ENCODE measurements around the gene SYNDIG1.

The SYNDIG1 gene

DNA sequence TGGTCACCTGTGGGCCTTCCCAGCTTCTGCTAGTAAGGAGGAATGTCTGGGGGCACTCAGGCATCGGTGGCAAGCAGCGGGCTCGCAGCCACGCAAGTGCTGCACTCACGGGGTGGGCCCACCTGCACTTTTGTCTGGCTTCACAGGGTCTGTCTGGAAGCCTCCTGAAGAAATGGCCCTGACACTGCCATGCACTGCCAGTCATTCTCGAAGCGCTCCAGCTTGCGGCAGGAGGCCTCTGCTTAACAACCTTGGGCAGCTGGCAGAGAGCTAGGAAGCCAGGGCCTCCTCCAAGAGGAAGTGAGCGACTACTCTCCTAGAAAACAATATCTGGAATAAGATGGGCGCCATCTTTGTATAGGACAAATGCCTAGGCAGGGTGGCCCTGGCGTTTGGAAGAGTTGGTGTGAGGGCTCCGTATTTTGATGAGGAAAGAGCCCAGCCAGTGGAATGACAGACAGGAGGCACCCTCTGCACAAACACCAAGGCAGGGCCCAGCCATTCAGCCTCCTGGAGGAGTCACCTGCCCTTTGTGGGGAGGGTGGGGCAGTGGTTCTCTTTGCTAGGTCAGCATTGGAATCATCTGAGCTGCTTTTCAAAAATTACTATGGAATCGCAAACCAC lies 113.9 kb downstream of the SYNDIG1 start:
- DNase-seq (ENCODE audit: low read depth in 2 of 2): no peak

DNA sequence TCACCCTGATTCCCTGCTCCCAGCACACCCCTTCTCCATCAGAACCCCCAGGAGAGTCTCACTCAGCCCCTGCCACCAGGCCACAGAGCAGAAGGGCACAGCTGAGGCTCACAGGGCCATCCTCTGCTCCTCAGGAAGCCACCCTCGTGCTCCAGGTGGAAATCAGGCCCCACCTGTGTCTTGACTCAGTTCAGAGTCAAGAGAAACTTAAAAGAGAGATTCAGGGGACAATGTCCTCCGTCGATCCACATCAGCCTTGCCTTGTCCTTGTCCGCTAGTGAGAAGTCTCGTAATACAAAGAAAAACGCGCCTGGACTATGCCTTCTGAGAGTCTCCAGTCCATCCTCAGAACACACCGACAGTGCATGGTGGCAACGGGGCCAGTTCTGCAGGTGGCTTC lies 114.6 kb downstream of the SYNDIG1 start:
- no peak for DNase-seq (ENCODE audit: low read depth in 2 of 2)

DNA sequence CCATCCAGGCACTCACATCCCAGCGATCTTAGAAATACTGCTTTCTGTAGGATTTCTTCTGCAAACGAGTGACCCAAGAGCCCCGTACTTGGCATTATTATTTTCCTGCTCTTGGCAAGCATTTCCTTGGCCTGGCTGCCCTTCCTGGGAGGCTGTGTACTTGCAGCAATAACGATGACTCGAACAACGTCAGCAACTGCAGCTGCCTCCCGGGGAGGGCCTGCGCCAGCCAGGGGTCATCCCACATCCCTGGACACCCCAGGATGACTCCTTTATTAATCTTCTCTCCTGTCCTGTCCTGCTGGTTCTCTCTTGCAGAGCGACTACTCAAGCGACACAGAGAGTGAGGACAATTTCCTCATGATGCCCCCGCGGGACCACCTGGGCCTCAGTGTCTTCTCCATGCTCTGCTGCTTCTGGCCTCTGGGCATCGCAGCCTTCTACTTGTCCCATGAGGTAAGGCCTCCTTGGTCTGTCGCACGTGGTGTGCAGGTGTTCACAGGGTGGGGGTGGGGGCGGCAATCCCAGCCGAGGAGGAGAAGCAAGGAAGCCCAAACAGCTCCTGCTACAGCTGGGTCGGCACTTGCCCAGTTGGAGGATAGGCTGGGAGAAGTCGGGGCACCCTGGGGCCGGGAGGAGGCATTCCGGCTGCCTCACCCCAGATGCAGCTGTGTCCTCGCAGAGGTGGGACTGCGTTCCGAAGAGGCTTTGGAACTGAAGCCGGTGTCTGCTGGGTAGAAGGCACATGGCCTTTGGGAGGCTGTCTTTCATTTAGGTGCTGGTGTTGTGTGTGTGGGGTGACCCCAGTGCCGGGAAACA lies 115.3 kb downstream of the SYNDIG1 start:
- no peak for DNase-seq (ENCODE audit: low read depth in 2 of 2)

DNA sequence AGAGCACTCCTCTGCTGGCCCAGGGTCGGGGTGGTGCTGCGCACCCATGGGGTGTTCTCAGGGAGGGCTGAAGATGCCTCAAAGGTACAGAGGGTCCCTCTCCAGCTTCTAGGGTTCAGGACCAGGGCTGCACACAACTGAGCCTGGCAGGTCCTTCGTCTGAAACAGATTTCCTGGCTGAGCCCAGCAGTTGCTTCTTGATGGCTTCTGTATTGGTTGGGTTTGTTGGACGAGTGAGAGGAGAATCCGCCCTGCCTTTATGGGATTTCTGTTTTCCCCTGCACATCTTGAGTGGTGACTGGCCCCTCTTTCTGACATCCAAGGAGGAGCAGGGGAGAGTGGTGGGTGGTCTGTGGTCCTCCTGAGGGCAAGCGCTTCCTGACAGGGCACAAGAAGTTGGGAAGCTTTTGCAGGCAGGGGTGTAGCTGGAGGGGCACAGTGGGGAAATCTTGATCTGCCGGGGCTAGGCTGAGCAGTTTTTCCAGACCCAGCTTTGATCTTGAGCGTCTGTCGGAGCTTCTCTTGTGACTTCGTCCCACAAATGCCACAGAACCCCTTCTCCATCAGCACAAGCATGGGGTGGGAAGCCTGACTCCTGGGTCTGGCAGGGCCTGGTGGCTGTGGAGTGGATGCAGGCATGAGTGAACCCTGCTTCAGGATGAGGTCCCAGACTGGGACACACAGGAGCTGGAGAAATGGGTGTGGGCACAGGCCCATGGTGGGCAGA lies 116.5 kb downstream of the SYNDIG1 start:
- DNase-seq (ENCODE audit: low read depth in 2 of 2): no peak

DNA sequence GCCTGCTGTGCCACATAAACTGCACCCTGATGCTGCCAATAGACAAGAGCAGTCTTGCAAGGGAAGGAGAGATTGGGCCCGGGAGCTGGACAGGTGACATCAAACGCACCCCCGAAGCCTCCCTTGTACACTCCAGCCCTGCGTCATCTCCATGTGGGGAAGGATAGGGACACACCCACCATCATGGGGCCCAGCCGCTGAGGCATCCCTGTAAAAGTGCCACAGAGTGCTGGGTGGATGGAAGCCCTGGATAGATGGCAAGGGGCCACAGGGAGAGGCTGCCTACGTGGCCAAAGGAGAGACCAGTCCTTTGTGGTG lies 117.1 kb downstream of the SYNDIG1 start:
- DNase-seq (ENCODE audit: low read depth in 2 of 2): no peak

DNA sequence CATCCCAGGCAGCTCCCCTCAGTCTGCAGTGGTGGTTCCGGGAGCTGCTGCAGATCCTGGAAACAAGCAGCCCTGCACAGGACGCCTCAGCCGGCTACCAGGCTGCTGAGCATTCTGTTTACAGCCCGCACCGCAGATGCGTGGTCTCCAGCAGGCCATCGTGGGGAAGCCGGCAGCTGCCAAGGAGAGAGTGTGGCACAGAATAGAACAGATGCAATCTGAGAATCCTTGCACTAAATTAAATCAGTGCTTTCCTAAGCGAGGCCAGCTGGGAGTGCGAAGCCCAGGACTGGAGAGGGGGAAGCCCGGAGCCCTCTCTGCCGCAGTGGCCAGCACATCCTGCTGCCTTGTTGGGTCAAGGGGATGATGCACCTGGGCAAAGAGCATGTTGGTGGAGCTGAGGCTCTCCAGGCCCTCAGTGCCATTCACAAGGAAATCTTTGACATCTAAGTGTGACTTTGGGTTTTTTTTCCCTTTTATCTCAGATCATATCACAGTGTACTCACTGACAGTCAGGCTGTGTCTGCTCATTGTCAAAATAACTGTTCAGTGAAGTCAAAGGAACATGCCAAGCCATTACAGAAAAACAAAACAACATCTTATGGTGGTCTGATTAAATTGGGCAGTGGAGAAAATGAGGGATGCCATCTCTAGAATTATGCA lies 118.1 kb downstream of the SYNDIG1 start:
- DNase-seq (ENCODE audit: low read depth in 2 of 2): no peak

DNA sequence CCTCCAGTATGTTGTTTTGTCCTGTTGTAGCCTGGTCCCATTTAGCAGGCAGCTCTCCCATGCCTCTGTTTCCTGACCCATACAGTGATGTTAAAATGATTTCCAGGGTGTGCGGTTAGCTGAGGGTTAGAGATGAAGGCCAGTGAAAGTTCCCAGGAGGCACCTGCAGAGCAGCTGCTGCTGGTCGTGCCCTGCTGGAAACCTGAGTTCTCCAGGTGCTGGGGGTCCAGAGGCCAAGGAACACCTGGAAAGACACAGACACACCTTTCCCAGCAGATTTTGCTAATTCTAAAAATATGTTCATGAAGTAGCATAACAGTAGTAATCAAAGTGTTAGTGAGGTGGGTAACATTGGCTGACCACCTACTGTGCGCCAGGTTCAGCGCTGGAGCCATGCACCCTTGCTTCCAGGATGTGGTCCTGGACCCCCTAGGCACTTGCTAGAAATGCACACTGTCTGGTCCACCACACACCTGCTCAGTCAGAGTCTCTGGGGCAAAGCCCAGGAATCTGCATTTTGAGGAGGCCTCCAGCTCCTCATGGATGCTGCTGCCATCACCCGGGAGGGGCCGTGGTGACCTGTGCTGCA lies 118.7 kb downstream of the SYNDIG1 start:
- DNase-seq (ENCODE audit: low read depth in 2 of 2): no peak

DNA sequence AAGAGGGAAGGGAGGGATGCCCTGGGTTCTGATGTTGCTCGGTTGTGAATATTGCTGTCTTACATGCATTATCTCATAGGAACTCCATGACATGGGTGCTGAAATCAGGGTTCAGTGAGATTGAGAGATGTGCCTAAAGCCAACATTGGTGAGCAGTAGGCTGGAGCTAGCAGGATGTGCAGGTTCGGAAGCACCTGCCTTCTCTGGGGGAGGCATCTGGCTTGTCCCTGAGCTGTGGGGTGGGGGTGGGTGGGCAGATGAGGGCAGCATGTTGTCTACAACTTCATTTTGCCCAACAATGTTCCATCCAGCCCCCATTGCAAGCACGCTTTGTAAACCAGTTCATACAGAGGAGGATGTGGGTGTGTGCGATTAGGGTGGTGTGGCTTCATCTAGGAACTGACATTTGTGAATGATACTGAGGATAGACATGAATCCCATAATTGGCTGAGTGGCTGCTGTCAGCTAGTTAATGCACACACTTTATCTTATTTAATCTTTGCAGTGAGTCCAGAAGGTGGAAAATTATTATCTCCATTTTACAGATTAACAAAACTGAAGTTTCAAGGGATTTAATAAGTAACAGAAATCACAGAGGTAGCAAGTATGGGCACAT lies 119.4 kb downstream of the SYNDIG1 start:
- no peak for DNase-seq (ENCODE audit: low read depth in 2 of 2)

DNA sequence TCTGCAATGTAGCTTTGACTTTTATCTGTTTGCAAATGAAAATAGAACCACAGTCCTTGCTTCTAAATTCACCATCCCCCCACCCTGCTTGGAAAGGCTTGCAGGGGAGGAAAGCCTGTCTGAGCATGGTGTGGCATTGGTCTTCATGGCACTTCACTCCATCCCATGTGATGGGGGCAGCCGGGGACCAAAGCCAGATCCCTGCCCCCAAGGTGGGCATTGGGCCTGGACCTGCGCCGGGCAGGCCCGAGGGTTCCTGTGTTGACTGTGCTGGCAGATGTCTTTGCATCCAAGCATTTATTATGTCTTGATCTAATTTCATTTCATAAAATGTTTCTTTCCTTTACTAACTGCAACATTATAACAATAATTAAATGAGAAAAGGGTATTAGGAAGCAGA lies 120.0 kb downstream of the SYNDIG1 start:
- DNase-seq (ENCODE audit: low read depth in 2 of 2): no peak

DNA sequence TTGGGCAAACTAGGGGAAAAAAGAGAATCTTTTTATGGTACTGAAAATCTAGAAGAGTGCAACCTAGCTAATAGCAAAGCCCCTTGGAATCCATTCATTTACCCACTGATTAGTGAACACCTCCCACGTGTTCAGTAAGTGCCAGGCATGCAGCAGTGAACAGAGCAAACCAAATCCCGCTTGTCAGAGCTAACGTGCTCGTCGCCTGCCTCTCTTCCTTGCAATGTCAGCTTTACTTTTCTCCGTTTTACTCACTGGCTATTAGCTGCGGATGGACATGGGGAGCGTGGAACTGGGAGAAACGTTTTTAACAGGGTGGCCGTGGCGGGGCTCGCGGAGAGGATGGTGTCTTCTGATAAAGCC lies 120.4 kb downstream of the SYNDIG1 start:
- DNase-seq (ENCODE audit: low read depth in 2 of 2): no peak

DNA sequence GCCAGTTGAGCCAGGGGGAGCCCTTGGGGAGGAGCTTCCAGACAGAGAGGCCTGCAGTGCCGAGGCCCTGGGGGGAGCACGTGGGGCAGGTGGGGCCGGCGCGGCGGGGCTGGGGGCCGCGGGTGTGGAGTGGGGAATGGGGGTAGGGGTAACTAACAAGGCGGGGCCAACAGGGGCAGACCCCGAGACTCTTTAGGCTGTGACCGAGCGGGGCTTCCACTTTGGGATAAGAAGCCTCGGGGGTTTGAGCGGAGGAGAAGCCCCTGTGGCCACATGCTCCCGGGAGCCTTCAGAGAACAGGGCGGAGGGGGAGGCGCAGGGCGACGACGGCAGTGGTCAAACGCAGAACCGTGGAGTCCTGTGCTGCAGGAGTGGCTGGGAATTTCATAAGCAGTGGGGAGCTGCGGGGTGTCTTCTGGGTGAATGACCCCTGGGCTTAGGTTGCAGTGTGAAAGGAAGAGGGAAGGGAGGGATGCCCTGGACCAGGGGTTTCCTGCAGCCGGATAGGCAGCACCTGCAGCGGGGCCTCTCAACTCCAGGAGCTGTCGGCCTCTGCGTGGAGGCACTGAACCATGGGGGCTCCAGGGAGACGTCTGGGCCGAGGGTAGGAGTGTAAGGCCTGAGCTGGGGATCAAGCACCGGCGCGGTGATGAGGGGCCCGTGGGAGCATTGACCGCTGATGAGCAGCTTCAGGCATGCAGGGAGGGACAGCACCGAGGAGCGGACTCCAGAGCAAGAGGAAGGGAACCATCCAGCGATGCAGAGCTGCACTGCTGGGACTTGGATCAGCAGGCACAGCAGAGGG lies 121.0 kb downstream of the SYNDIG1 start:
- DNase-seq (ENCODE audit: low read depth in 2 of 2): no peak

DNA sequence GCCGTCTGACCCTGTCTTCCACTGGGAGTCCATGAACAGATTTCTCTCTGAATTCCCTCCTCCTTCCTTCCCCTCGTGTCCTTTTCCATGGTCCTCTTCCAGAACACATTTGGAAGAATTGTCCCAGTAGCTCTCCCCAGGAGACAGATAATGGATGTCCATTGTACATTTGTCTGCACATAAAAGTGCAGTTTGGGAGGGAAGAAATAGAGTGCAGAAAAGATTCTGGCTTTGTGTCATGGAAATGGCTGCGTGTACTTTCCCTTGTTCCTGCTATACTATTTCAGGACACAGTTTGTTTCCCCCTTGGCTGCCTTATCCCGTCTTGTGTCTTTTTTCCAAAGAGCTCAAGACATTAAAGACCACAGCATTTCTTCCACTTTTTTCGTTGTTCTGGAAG lies 127.6 kb downstream of the SYNDIG1 start:
- DNase-seq (ENCODE audit: low read depth in 2 of 2): no peak

DNA sequence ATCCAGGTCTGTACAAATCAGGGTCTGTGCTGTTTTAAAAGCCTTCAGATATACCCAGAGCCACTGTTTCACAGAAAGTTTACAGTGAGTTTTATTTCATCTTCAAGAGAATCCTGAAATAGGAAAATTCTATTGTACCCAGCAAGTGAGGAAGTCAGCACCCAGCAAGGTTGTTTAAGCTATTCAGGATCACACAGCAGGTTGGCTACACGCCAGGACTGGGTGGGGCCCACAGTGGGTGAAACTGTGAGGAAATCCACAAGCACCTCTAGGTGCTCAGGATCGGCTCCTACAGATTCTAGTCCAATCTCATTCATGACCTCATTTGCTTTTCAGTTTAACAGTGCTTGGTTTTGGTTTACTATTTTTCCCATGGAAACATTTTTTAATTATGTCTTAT lies 128.9 kb downstream of the SYNDIG1 start:
- no peak for DNase-seq (ENCODE audit: low read depth in 2 of 2)

DNA sequence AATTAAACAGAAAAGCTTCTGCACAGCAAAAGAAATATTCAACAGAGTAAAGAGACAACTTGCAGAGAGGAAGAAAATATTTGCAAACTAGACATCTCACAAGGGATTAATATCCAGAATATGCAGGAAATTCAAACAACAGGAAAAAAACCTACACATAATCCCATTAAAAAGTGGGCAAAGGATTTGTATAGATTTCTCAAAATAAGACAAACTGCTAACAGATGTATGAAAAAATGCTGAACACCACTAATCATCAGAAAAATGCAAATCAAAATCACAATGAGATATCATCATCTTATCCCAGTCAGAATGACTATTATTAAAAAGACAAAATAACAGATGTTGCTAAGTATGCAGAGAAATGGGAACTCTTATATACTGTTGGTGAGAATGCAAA lies 129.6 kb downstream of the SYNDIG1 start:
- no peak for DNase-seq (ENCODE audit: low read depth in 2 of 2)

DNA sequence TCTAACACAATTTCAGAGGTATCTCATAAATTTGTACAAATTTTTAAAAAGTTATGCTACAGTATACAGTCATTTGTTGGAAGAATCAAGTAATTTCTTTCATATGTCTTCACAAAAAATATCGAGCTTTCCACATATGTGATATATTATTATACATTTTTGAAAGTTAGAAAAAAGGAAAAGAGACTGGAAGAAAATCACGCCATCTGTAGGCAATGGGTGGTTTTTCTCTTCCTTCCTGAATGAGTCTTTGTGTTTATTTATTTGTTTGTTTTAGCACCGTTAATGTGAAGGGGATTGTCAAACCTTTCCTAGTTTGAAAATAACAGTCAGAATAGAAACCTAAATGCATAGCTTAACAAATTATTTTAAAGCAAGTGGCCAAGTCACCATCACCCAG lies 130.6 kb downstream of the SYNDIG1 start:
- DNase-seq (ENCODE audit: low read depth in 2 of 2): no peak

DNA sequence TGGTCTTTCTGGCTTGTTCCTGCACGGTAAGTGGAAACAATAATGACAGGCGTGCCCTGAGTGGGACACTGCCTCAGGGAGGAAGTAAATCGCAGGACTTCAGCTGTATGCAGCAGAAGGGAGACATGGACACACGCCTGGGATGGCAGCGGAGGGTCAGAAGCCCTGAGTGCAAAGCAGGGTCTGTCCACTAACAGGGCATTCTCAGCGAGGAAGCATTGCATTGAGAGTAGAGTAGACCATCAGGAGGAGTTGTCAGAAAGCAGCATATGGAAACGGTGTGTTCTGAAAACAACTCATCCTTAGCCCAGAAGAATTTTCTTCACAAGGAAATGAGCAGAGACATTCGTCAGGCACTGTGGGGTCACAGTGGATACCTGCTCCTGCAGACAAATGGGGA lies 134.0 kb downstream of the SYNDIG1 start:
- DNase-seq (ENCODE audit: low read depth in 2 of 2): no peak

DNA sequence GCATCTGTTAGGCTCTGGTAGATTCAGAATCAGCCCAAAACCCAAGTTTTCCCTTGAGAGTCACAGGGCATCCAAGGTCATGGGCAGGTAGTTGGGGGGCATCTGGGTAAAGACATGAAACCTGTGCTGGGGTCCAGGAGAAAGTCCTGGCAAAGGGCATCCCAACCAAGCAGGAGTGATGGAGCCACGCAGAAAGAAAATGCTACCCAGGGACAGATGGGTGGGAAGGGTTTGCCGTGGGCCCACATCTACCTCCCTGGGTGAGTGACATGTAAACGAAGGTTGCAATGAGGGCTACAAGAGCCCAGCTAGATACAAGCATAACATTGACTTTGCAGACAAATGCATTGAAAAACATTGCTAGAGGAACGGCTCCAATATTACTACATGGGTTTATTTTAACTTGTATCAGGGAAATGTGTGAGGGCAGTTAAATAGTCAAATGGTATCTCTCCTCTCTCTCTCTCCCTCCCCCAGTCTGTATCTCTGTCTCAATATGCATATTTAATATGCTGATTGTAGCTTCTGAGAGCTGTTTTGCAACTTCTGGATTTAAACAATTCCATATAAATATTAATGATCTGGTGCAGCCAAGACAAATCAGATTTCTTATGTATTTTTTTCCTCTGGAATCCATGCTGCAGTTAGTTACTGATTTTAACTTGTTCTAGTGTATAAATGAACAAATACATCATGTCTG lies 135.7 kb downstream of the SYNDIG1 start:
- DNase-seq (ENCODE audit: low read depth in 2 of 2): no peak

DNA sequence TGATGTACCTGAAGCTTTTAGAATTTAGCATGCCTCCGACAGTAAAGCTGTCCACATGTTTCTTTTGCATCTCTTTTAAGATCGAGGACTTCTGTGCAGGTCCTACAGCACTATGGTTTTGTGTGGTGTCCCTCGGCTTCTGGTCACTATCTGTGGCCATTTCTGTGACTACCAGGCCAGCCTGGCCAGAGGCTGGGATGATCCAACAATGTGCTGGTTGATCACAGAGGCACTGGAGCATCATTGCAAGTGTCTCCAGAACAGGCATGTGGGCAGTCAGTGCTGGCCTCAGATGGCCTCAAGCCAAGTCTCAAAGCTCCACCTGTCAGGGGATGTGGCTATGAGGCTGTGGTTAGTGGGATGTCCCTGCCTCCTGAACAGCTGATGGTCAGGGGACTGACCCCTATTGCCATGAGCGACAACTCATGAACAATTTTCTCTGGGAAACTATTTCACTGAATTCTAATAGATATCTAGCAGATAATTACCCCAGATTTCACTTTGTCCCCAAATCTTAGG lies 136.6 kb downstream of the SYNDIG1 start:
- no peak for DNase-seq (ENCODE audit: low read depth in 2 of 2)

DNA sequence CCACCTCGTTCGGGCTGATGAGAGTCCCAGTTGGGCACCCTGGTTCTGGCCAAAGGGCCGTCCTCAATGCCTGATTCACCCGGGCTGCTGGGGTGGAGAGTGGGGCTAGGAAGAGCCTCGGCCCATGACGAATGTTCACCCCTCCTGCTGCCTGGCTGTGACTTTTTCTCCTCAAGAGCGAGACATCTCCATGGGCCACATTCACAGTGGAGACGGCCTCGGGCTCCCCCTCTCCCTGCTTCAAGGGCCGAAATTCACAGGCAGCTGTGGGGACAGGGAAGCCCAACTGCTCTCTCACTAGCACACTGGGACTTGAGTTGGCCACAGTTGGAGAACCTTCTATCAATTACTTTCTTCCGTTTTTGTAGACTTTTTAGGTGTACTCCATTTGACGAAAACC lies 138.0 kb downstream of the SYNDIG1 start:
- no peak for DNase-seq (ENCODE audit: low read depth in 2 of 2)
